ENCODE data around the gene GOPC. TPM values are rescaled to one million over a fixed set of nuclear protein-coding genes. Genes with fewer than 3 reads are reported as not detected.

Gene GOPC
- total and polyA plus RNA-seq, 2 of the 8 experiments (the other 6 are each of a cell fraction or from before 2014, with no cell fraction given): 5.3 to 19.4 TPM

DNA sequence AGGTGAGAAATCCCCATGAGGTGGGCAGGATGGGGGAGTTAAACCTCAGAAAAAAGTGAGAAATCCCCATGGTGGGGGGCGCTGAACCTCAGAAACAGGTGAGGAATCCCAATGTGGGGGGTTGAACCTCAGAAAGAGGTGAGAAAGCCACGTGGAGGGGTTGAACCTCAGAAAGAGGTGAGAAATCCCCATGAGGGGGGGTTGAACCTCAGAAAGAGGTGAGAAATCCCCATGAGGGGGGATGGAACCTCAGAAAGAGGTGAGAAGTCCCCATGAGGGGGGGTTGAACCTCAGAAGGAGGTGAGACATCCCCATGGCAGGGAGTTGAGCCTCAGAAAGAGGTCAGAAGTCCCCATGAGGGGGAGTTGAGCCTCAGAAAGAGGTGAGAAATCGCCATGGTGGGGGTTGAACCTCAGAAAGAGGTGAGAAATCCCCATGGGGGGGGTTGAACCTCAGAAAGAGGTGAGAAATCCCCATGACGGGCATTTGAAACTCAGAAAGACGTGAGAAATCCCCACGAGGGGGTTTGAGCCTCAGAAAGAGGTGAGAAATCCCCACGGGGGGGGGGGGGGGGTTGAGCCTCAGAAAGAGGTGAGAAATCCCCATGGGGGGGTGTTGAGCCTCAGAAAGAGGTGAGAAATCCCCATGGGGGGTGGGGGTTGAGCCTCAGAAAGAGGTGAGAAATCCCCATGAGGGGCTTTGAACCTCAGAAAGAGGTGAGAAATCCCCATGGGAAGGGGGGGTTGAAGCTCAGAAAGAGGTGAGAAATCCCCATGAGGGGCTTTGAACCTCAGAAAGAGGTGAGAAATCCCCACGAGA lies 14.3 kb upstream of the GOPC start (continued):
- TF ChIP-seq POLR2AphosphoS5 (IDR thresholded peaks at IDR 0.05; ENCODE audit: low read depth, low read length): no peak
- no peak for TF ChIP-seq SP2 (IDR thresholded peaks at IDR 0.05; ENCODE audit: low read length)
- no peak for TF ChIP-seq GABPA (IDR thresholded peaks at IDR 0.05; ENCODE audit: borderline replicate concordance, insufficient read depth, low read length)
- TF ChIP-seq, protein P1, sequence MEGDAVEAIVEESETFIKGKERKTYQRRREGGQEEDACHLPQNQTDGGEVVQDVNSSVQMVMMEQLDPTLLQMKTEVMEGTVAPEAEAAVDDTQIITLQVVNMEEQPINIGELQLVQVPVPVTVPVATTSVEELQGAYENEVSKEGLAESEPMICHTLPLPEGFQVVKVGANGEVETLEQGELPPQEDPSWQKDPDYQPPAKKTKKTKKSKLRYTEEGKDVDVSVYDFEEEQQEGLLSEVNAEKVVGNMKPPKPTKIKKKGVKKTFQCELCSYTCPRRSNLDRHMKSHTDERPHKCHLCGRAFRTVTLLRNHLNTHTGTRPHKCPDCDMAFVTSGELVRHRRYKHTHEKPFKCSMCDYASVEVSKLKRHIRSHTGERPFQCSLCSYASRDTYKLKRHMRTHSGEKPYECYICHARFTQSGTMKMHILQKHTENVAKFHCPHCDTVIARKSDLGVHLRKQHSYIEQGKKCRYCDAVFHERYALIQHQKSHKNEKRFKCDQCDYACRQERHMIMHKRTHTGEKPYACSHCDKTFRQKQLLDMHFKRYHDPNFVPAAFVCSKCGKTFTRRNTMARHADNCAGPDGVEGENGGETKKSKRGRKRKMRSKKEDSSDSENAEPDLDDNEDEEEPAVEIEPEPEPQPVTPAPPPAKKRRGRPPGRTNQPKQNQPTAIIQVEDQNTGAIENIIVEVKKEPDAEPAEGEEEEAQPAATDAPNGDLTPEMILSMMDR (IDR thresholded peaks at IDR 0.05; ENCODE audit: control extremely low read depth in 1 of 3, insufficient read depth in 1 of 3, low read depth in 1 of 3, low read length in 3 of 3): no peak
- TF ChIP-seq YY1 (IDR thresholded peaks at IDR 0.05; ENCODE audit: low read depth, low read length): no peak
- TF ChIP-seq SAP30 (IDR thresholded peaks at IDR 0.05; ENCODE audit: insufficient read depth, insufficient replicate concordance, low read length): no peak
- no peak for TF ChIP-seq RAD21 (IDR thresholded peaks at IDR 0.05 in 1 of 2, conservative IDR thresholded peaks at IDR 0.05 in 1 of 2; ENCODE audit: low read depth in 2 of 2, low read length in 2 of 2)
